Heart right ventricle (tissue), 16 donors: ENCODE measurements around the gene TH. TPM values are rescaled to one million over a fixed set of nuclear protein-coding genes. Genes with fewer than 3 reads are reported as not detected.

Experiments used
- ATAC-seq, 8 donors: fragments of 200-7000 bp; cut with Tn5 transposase; one replicate each; pipeline ENCODE4 v1.9.1; 2020; ENCODE audit warnings: mild to moderate bottlenecking in 8 of 8, moderate library complexity in 8 of 8, moderate number of reproducible peaks in 1 of 8
- DNase-seq, 2 donors: peaks; one replicate each; pipeline ENCODE4 v3.0.0-alpha.2; 2020
- H3K27ac ChIP-seq, 10 donors: fragments of 200-600 bp; sonication (generic) in 2 of 10; one replicate each; pipeline versions ENCODE4 v1.5.0 to v1.8.0; 2020 to 2022; ENCODE audit warnings: mild to moderate bottlenecking in 3 of 10
- H3K27me3 ChIP-seq, 7 donors: fragments of 200-600 bp; one replicate each; pipeline ENCODE4 v1.8.0; 2021 to 2022; ENCODE audit warnings: mild to moderate bottlenecking in 2 of 7
- H3K36me3 ChIP-seq, 9 donors: fragments of 200-600 bp; sonication (generic) in 1 of 9; one replicate each; pipeline versions ENCODE4 v1.5.0 to v1.8.0; 2020 to 2022; ENCODE audit warnings: mild to moderate bottlenecking in 2 of 9
- H3K4me1 ChIP-seq, 9 donors: fragments of 200-600 bp; sonication (generic) in 1 of 9; one replicate each; pipeline versions ENCODE4 v1.5.0 to v1.8.0; 2020 to 2022; ENCODE audit warnings: mild to moderate bottlenecking in 4 of 9
- H3K4me3 ChIP-seq, 10 donors: fragments of 200-600 bp; sonication (generic) in 2 of 10; one replicate each; pipeline versions ENCODE4 v1.5.0 to v1.8.0; 2020 to 2022; ENCODE audit warnings: mild to moderate bottlenecking in 7 of 10, moderate library complexity in 2 of 10
- H3K9me3 ChIP-seq, 11 donors: fragments of 200-600 bp in 10 of 11; sonication (generic) in 2 of 11; one replicate each; pipeline versions ENCODE4 v1.5.0 to v1.8.0; 2013 to 2022; ENCODE audit warnings: mild to moderate bottlenecking in 2 of 11, control low read depth in 1 of 11, moderate library complexity in 1 of 11
- WGBS, 2 donors: extraction: QIAGEN DNeasy Blood & Tissue Kit; methylation state at CpG; one replicate each; pipeline ENCODE4 v1.1.7; 2013; ENCODE audit warnings: inconsistent platforms in 1 of 2; 5-methylcytosine and 5-hydroxymethylcytosine counted together
- intact Hi-C, 10 donors: fragments of 100-400 bp; cut with DNase I; formaldehyde crosslinking; loops; one replicate each; pipeline versions ENCODE4 v1.11.1 to v1.14.2; 2022
- polyA plus RNA-seq, 2 donors: library from polyadenylated mRNA; stranded (reverse); fragments of 200-250 nt; gene quantifications; one replicate each; pipeline ENCODE4 v1.2.3, GENCODE V29; 2013
- total RNA-seq, 10 donors: library from RNA; stranded (reverse); fragmentation: NEBNext Ultra II Directional in 3 of 10; extraction: Animal tissue kit (Norgen Biotek cat#: 25700) in 3 of 10; gene quantifications; one replicate each; pipeline versions ENCODE4 v1.2.1 to v1.2.4, GENCODE V29; 2021 to 2023
- TF ChIP-seq, protein P1 (sequence below), 9 donors: fragments of 200-600 bp; sonication (generic) in 2 of 9; IDR thresholded peaks; one replicate each; pipeline versions ENCODE4 v1.5.0 to v1.8.0; 2021 to 2022; ENCODE audit warnings: antibody characterized with exemption in 9 of 9, mild to moderate bottlenecking in 5 of 9, moderate library complexity in 1 of 9
- donor health status: Arrhythmogenic right ventricular cardiomyopathy.
- donor health status: ischemic (EF 13 %, LVEDD 7.1; RV severe dilation, severe dysfunction).
- donor health status: healthy with polysubstance abuse.
- donor health status: DM: no; HTN: yes; CAD: no.
- donor health status: DM: no; HTN: no; CAD: no.
- donor health status: ischemic (EF 25% LVEDD 6.9; RV normal size, moderate dysfunction).
- donor health status: ischemic (EF 25% LVEDD 5.7; RV mildly dilated, moderate dysfunction).
- donor health status: healthy.
- donor health status: DM: yes; HTN: yes; CAD: no.
- donor health status: Ischemic cardiomyopathy.
- donor health status: ischemic (EF 35%, LVEDD 5.7; RV mildly dilated, moderate dysfunction).
- donor health status: nonischemic (EF 11% LVEDD 7.7; RV severe dilation, severe dysfunction).
- donor health status: DM: yes; HTN: yes; CAD: no.
- donor health status: PGD.
- donor health status: ischemic (EF 29% LVEDD 5.4; RV normal size, mild dysfunction).
- donor health status: nonischemic (EF 23%, LVEDD 6.1; RV moderate dilation, normal function).

The TH gene
- total and polyA plus RNA-seq, 12 donors, result 0.14 to 0.15 TPM; not detected in 10

DNA sequence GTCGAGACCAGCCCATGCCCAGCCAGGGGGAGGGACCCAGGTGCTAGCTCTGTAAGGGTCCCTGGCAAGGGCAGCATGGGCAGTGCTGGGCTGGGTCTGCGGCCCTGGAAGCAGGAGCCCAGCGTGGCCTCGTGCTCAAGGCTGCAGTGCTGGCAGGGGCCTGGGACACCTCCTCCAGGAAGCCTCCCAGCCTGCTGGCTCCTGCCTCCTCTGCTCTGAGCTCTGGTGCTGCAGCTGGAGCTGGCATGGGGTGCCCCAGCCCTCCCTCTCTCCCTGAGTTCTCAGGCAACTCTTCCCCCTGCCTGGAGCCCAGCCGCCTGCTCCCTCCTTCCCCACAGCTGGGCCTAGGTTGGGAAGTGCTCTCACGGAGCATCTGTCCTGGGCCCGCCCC is 17.4 kb downstream of the TH start:
- no peaks in the 10 kb centered on the region for H3K36me3 ChIP-seq
- H3K4me3 ChIP-seq, result no peak overlapping the region
- WGBS, 2 donors, result 88 to 89% methylated on average over 7 of the region's 7 CpGs
- no peaks in the 10 kb centered on the region for H3K9me3 ChIP-seq
- H3K27me3 ChIP-seq, result peaks cover 3 to 29% (median 21%) of the 10 kb centered on the region in 7 donors
- H3K4me1 ChIP-seq, result peaks cover 3 to 20% (median 7%) of the 10 kb centered on the region in 9 donors
- H3K27ac ChIP-seq, result no peak overlapping the region
- DNase-seq (no peak), ATAC-seq (no peak)
- TF ChIP-seq, protein P1, sequence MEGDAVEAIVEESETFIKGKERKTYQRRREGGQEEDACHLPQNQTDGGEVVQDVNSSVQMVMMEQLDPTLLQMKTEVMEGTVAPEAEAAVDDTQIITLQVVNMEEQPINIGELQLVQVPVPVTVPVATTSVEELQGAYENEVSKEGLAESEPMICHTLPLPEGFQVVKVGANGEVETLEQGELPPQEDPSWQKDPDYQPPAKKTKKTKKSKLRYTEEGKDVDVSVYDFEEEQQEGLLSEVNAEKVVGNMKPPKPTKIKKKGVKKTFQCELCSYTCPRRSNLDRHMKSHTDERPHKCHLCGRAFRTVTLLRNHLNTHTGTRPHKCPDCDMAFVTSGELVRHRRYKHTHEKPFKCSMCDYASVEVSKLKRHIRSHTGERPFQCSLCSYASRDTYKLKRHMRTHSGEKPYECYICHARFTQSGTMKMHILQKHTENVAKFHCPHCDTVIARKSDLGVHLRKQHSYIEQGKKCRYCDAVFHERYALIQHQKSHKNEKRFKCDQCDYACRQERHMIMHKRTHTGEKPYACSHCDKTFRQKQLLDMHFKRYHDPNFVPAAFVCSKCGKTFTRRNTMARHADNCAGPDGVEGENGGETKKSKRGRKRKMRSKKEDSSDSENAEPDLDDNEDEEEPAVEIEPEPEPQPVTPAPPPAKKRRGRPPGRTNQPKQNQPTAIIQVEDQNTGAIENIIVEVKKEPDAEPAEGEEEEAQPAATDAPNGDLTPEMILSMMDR (IDR thresholded peaks at IDR 0.05), result no peak
- intact Hi-C loops, result loop anchor here (2.0 to 10.0 kb wide), 9 partner anchors 232 to 509 kb away; partner anchors contain the start of genes KRTAP5-6 (in 1 of the 10) and TNNI2 (in 1 of the 10)

DNA sequence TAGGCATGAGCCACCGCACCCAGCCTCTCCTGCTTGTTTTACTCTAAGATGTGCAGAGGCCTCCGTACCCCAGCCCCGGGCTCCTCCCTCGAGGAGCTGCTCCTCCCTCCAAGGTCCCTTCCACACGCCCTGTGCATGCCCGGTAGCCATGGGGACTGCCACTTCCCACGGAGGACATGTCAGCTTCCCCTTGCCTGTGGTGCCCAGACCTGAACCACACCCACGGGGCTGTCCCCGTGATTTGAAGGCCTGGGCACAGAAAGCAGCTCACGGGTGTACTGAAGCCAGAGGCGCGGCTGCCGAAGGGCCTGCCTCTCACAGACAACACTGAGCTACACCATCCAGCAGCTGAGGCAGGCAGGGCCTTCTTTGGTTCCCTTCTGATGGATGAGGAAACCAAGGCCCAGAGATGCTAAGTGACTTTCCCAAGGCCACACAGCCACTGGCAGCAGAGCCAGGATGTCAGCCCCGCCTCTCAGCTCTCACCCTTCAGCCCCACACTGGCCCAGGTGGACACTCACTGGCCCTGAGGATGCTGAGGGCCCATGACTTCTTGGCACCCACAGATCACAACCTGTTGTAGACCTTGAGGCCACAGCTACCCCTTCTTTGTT is 17.9 kb downstream of the TH start:
- Histone ChIP-seq H3K27me3 (peaks cover 5 to 34% (median 26%) of the 10 kb centered on the region in 7 donors), H3K4me3 (no peak overlapping the region), H3K36me3 (no peaks in the 10 kb centered on the region), H3K9me3 (no peaks in the 10 kb centered on the region), H3K4me1 (peaks cover 3 to 20% (median 7%) of the 10 kb centered on the region in 9 donors), H3K27ac (no peak overlapping the region)
- no peak for DNase-seq
- 75 to 81% methylated on average over 14 of the region's 14 CpGs for WGBS, 2 donors
- ATAC-seq, result no peak
- intact Hi-C loops, result loop anchor here (2.0 to 10.0 kb wide), 12 partner anchors 231 to 509 kb away; partner anchors contain the start of genes KRTAP5-6 (in 1 of the 10), SYT8 (in 1 of the 10) and TNNI2 (in 1 of the 10)
- TF ChIP-seq, protein P1 (IDR thresholded peaks at IDR 0.05), result no peak

DNA sequence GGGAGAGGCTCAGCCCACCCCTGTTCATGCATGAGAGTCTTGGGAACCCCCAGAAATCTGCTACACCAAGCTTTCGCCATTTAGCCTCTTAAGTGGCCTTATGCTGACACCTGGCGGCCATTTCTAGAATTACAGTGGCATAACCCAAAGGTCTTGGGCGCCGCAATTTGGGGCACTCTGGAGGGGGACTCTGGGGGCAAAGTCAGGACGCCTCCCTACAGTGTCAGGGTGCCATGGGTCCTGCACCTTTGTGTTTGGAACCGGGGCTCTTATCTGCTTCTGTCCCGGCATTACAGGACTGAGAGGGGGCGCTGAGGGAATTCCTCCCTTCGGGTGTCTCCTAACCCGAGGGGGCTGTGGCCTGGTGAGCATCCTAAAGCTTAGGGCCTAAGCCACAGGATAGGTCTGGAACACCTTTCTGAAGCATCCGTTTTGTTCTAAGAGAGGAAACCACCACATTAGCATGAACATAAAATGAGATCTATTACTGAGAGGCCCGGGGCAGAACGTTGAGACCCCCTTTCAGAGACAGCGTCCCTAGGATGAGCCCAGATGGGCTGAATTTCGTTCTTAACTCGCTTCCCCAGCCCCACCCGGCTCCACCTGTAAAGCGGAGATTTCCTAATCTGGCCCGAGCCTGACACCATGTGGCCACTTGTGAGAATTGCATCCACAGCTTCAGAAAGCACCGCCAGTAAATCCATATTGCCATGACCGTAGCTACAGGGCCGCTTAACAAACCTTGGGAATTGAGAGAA is 19.9 kb downstream of the TH start:
- Histone ChIP-seq H3K36me3 (no peaks in the 10 kb centered on the region), H3K4me3 (peak overlapping the region in 1 of 10 donors; percentile 5), H3K27me3 (peaks cover 5 to 53% (median 46%) of the 10 kb centered on the region in 7 donors), H3K27ac (no peak overlapping the region), H3K4me1 (peaks cover 3 to 18% (median 7%) of the 10 kb centered on the region in 9 donors), H3K9me3 (no peaks in the 10 kb centered on the region)
- intact Hi-C loops, result loop anchor here (1.0 to 10.0 kb wide), 16 partner anchors 229 to 507 kb away; partner anchors contain the start of genes TNNI2 (in 2 of the 10), KRTAP5-6 (in 1 of the 10) and SYT8 (in 1 of the 10)
- ATAC-seq (peak; percentile 29 to 71 (median 52)), DNase-seq (peak; percentile 71 to 72)
- 2 to 4% methylated on average over 22 of the region's 22 CpGs for WGBS, 2 donors
- TF ChIP-seq, protein P1 (IDR thresholded peaks at IDR 0.05), result peak; percentile 69 to 88 (median 77)
